ENCODE measurements around the gene CDH16.
"Not testable (repeated sequence)": the region's sequence is repeated elsewhere in the genome, so short reads cannot be mapped to it uniquely, and the experiment has no call there.

CDH16 gene

GRCh38 chr16:66898933-66899309 lies 19.8 kb downstream of the CDH16 start:
- in situ Hi-C loops (cut with HindIII; ENCODE audit: low sequenced_read_pairs): no loop called here

DNA sequence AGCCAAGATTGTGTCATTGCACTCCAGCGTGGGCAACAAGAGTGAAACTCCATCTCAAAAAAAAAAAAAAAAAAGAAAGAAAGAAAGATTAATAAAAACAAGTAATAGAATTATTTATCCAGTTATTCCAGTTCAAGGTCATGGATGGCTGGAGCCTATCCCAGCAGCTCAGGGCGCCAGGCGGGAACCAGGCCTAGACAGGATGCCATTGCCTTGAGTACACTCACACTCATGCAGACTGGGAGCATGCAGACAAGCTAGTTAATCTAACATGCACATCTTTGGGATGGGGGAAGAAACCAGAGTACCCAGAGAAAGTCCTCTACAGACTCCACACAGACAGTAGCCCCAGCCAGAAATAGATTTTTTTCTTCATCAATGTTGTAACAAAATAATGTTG lies 20.5 kb downstream of the CDH16 start:
- in situ Hi-C loops (cut with HindIII; ENCODE audit: low sequenced_read_pairs): no loop called here

DNA sequence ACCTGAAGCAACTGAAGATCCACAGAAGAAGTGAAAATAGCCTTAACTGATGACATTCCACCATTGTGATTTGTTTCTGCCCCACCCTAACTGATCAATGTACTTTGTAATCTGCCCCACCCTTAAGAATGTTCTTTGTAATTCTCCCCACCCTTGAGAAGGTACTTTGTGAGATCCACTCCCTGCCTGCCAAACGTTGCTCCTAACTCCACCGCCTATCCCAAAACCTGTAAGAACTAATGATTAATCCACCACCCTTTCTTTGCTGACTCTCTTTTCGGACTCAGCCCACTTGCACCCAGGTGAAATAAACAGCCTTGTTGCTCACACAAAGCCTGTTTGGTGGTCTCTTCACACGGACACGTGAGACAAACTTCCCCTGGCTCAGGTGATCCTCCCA lies 22.0 kb downstream of the CDH16 start:
- in situ Hi-C loops (cut with HindIII; ENCODE audit: low sequenced_read_pairs): not testable (repeated sequence)

DNA sequence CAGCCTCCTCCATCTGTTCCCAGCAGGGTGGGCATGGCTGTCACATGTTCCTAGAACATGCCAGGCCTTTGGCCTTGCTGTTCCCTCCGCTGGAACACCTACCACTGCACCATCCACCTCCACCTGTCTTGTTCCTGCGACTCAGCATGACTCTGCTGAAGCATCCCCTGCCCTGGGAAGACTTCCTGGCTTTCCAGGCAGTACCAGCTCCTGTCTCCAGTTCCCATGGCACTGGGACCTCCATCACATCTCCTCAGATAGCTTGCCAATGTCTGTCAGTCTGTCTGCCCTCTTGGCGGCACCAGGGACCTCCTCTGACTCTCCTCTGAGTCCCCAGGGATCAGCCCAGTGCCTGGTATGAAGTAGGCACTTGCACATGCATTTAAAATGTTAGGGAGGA lies 22.7 kb downstream of the CDH16 start:
- in situ Hi-C loops (cut with HindIII; ENCODE audit: low sequenced_read_pairs): no loop called here

GRCh38 chr16:66895689-66895979 lies 23.1 kb downstream of the CDH16 start:
- in situ Hi-C loops (cut with HindIII; ENCODE audit: low sequenced_read_pairs): no loop called here

DNA sequence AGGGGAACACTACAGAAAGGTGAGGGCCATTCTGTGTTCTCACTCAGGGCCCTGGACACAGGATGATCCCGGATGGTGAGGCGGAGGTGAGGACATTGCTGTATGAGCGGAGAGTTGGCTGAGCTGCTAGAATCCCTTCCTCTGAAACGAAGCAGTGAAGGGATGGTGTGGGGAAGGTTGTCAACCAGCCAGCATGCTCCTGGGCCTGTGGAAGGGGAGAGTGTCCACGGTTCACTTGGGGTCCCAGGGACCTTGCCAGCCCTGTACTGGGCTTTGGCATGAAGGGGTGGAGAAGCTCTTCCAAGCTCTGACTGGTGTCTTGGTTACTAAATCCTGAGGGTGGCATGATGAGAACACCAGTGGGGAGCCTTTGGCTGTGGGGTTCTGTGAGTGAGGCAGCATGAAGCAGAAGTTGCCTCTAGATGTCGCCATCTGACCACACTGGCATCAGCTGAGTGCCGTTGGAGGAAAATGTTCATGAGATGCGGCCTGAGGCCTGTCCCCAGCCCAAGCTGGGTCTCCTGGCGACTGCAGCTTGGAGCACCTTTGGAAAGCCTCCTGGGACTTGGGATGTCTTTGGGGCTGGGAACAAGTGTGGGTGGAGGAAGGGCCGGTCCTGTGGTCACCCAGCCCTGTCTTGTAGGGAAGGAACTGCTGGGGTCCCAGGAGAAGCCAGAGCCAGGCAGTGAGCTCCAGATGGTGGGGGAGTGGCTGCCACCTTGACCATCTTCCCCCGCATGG lies 23.6 kb downstream of the CDH16 start:
- in situ Hi-C loops (cut with HindIII; ENCODE audit: low sequenced_read_pairs): no loop called here

GRCh38 chr16:66894055-66894454 lies 24.6 kb downstream of the CDH16 start:
- in situ Hi-C loops (cut with HindIII; ENCODE audit: low sequenced_read_pairs): no loop called here

GRCh38 chr16:66891797-66892196 lies 26.9 kb downstream of the CDH16 start:
- in situ Hi-C loops (cut with HindIII; ENCODE audit: low sequenced_read_pairs): no loop called here

DNA sequence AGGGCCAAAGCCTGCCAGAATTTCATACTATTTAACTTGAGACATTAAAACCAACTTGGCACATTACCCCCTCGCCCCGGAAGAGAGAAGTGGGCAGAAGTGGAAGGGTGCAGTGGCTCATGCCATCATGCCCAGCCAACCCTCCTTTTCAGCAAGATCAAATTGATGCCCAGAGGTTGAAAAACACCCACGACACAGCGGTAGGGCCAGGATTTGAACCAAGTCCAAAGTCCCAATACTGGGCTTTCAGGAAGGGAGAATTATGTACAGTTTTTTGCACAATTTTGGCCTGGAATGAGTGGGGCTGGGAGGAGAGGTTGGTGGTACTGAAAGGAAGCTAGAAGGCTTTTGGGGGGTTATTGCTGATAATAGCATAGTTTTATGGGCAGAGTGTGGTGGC lies 27.3 kb downstream of the CDH16 start:
- in situ Hi-C loops (cut with HindIII; ENCODE audit: low sequenced_read_pairs): no loop called here

DNA sequence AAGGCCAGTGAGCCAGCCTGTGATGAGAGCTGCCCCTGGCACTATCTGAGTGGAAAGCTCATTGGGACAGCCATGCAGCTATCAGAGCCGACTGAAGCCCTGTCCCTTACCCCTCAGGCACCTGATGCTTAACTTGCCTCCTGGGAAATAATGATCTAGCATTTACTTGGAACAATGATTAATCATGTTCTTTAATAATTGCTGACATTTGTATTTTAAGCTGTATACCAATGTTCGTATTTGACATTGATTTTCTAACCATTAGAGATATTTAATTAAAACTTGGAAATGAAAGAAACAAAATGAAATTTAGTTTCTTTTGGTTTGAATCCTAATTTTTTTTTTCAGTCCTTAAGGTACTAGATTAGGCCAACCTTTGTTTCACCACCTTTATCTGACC lies 27.9 kb downstream of the CDH16 start:
- in situ Hi-C loops (cut with HindIII; ENCODE audit: low sequenced_read_pairs): no loop called here

DNA sequence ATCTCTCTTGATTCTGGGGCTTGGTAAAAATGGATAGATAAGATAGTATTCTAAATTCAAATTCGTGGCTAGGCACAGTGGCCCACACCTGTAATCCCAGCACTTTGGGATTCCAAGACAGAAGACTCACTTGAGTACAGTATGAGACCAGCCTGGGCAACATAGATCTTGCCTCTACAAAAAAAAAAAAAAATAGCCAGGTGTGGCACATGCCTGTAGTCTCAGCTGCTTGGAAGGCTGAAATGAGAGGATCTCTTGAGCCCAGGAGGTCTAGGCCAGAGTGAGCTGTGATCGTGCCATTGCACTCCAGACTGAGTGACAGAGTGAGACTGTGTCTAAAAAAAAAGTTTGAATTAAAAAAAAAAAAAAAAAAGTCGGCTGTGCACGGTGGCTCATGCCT lies 29.1 kb downstream of the CDH16 start:
- in situ Hi-C loops (cut with HindIII; ENCODE audit: low sequenced_read_pairs): no loop called here

DNA sequence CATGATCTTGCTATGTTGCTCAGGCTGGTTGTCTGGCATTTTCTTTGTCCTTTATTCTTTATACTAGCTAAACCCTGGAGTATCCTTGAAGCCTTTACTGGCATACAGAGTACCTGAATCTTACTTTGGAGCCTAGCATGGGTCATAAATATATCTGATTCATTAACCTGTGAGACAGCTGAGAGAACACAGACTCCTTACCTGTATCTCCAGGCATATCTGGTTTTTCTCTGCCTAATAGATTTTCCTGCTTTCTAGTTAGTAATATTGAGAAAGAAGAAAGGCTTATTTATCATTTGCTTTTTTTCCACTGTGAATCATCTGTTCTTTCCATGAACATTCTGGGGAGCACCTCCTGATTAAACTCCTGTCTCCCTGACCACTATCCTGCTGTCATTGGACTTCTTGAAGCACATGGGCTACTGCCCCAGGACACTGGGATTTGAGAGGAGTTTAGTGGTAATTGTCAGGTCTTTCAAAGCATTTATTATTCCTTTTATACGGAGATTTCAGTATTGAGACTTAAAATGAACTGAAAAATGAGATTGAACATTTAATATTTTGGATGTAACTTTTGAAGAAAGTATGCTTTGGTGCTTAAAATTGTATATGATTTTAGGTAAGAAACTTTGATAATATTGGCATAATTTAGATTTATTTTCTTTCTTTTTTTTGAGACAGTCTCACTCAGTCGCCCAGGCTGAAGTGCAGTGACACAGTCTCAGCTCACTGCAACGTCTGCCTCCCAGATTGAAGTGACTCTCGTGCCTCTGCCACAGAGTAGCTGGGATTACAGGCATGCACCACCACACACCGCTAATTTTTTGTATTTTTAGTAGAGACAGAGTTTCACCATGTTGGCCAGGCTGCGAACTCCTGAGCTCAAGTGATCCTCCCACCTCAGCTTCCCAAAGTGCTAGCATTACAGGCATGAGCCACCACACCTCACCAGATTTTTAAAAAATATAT lies 29.8 kb downstream of the CDH16 start:
- in situ Hi-C loops (cut with HindIII; ENCODE audit: low sequenced_read_pairs): no loop called here

- in situ Hi-C loops (cut with HindIII; ENCODE audit: low sequenced_read_pairs): no loop called here
Observed at GRCh38 chr16:66886914-66887313, 31.8 kb downstream of the CDH16 start.

DNA sequence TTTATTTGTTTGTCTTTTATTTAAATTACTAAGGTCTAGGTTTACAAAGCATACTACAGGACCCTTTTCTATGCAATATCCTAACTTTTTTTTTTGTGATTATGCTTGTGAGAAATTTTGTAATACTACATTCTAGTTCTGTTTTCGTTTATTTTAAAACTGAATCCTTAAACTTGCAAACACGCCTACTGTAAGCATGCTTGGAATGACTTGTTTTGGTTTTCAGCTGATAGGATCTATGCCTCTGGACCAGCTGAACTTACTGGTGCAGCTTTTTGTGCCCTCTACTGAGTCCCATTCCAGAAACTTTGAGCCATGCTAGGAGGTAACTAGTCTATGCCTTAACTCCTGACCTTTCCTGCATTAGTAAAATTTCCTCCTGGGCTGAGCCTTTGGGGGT lies 32.4 kb downstream of the CDH16 start:
- in situ Hi-C loops (cut with HindIII; ENCODE audit: low sequenced_read_pairs): no loop called here

GRCh38 chr16:66885491-66885890 lies 33.2 kb downstream of the CDH16 start:
- in situ Hi-C loops (cut with HindIII; ENCODE audit: low sequenced_read_pairs): no loop called here

DNA sequence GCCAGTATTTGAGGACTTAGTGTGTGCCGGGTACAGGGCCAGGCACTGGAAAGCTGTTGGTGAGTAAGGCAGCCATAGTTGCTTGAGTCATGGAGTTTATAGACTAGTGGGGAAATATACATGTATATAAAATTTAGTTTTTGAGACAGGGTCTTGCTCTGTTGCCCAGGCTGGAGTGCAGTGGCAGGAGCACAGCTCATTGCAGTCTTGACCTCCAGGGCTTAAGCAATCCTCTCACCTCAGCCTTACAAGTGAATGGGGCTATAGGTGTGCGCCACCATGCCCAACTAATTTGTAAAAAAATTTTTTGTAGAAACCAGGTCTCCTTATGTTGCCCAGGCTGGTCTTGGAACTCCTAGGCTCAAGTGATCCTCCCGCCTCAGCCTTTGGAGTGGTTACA lies 36.0 kb downstream of the CDH16 start:
- in situ Hi-C loops (cut with HindIII; ENCODE audit: low sequenced_read_pairs): no loop called here

- in situ Hi-C loops (cut with HindIII; ENCODE audit: low sequenced_read_pairs): no loop called here
Observed at GRCh38 chr16:66881964-66882508, 36.6 kb downstream of the CDH16 start.

DNA sequence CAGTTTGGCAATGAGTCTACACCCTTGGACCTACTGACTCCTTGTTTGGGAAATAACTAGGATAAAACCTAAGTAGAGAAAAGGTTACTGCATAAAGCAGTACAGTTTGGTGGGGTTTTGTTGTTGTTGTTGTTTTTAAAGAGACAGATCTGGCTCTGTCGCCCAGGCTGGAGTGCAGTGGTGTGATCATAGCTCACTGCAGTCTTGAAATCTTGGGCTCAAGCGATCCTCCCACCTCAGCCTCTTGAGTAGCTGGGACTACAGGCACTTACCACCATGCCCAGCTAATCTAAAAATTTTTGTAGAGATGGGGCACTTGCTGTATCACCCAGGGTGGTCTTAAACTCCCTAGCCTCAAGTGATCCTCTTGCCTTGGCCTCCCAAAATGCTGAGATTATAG lies 37.1 kb downstream of the CDH16 start:
- in situ Hi-C loops (cut with HindIII; ENCODE audit: low sequenced_read_pairs): no loop called here

- in situ Hi-C loops (cut with HindIII; ENCODE audit: low sequenced_read_pairs): no loop called here
Observed at GRCh38 chr16:66881014-66881417, 37.7 kb downstream of the CDH16 start.

- in situ Hi-C loops (cut with HindIII; ENCODE audit: low sequenced_read_pairs): no loop called here
Observed at GRCh38 chr16:66880288-66881013, 38.2 kb downstream of the CDH16 start, which contains the start of gene PDP2. PDP2 (plus strand) TSS chr16:66880515; CDS start chr16:66884285, 3,770 bp downstream.

- in situ Hi-C loops (cut with HindIII; ENCODE audit: low sequenced_read_pairs): no loop called here
Observed at GRCh38 chr16:66878067-66878466, 40.6 kb downstream of the CDH16 start.
